ENCODE measurements around the gene PNMT.

The PNMT gene

GRCh38 chr17:39670746-39671145 lies 2.5 kb downstream of the PNMT start:
- DNase-seq = no peak

- DNase-seq = peak; percentile 37
Measured at GRCh38 chr17:39671651-39672521, 3.6 kb downstream of the PNMT start.

- no peak for DNase-seq
Measured at GRCh38 chr17:39672522-39673334, 4.5 kb downstream of the PNMT start.

- no peak for DNase-seq
Measured at GRCh38 chr17:39673335-39674081, 5.3 kb downstream of the PNMT start.

- no peak for DNase-seq
Measured at GRCh38 chr17:39674179-39674578, 5.9 kb downstream of the PNMT start.

- peak; percentile 16 for DNase-seq
Measured at GRCh38 chr17:39674702-39675389, 6.6 kb downstream of the PNMT start.

- DNase-seq = no peak
Measured at GRCh38 chr17:39675390-39676082, 7.3 kb downstream of the PNMT start.

GRCh38 chr17:39676198-39676819 lies 8.1 kb downstream of the PNMT start:
- peak; percentile 42 for DNase-seq

GRCh38 chr17:39677072-39677471 lies 8.8 kb downstream of the PNMT start:
- DNase-seq = no peak

- peak; percentile 60 for DNase-seq
Measured at GRCh38 chr17:39677542-39678339, 9.5 kb downstream of the PNMT start.

GRCh38 chr17:39678340-39679116 lies 10.3 kb downstream of the PNMT start:
- DNase-seq = no peak

- no peak for DNase-seq
Measured at GRCh38 chr17:39679521-39680192, 11.4 kb downstream of the PNMT start.

GRCh38 chr17:39683295-39683939 lies 15.2 kb downstream of the PNMT start:
- no peak for DNase-seq

GRCh38 chr17:39684369-39685192 lies 16.3 kb downstream of the PNMT start:
- no peak for DNase-seq

- no peak for DNase-seq
Measured at GRCh38 chr17:39687101-39687545, 18.9 kb downstream of the PNMT start.

- peak; percentile 92 for DNase-seq
Measured at GRCh38 chr17:39687546-39688474, 19.6 kb downstream of the PNMT start, which contains the start of gene PGAP3. TSS of gene PGAP3 (minus strand) at chr17:39688057. CDS start at chr17:39688014, 43 bp downstream.

Measured in fibroblast of skin of scalp (primary cell).